HG02588 (cell line): ENCODE data around the gene FCGR3A.
"Not testable (repeated sequence)": the region's sequence is repeated elsewhere in the genome, so short reads cannot be mapped to it uniquely, and the experiment has no call there.

Experiments
- ATAC-seq: cut with Tn5 transposase; IDR thresholded peaks from one replicate; pipeline ENCODE4 v1.9.1; 2021; ENCODE audit warnings: mild to moderate bottlenecking, moderate library complexity; ENCODE audit not compliant: unreplicated experiment

The FCGR3A gene

GRCh38 chr1:161549652-161550051 lies at the start of gene FCGR3A:
Gene FCGR3A (minus strand): TSS chr1:161549818. CDS start chr1:161549736, 82 bp downstream.
- ATAC-seq, result no peak

- not testable (repeated sequence) for ATAC-seq
Measured at GRCh38 chr1:161597077-161597476, 47.5 kb upstream of the FCGR3A start.

GRCh38 chr1:161595583-161595982 lies 46.0 kb upstream of the FCGR3A start:
- ATAC-seq, result not testable (repeated sequence)

- not testable (repeated sequence) for ATAC-seq
Measured at GRCh38 chr1:161595173-161595572, 45.6 kb upstream of the FCGR3A start.

GRCh38 chr1:161594269-161594984 lies 44.8 kb upstream of the FCGR3A start:
- ATAC-seq, result not testable (repeated sequence)

- not testable (repeated sequence) for ATAC-seq
Measured at GRCh38 chr1:161593092-161593755, 43.6 kb upstream of the FCGR3A start.

GRCh38 chr1:161592586-161592985 lies 43.0 kb upstream of the FCGR3A start:
- not testable (repeated sequence) for ATAC-seq

GRCh38 chr1:161589920-161590319 lies 40.3 kb upstream of the FCGR3A start:
- ATAC-seq, result not testable (repeated sequence)

GRCh38 chr1:161589365-161589764 lies 39.7 kb upstream of the FCGR3A start:
- not testable (repeated sequence) for ATAC-seq

- not testable (repeated sequence) for ATAC-seq
Measured at GRCh38 chr1:161588596-161588995, 39.0 kb upstream of the FCGR3A start.

GRCh38 chr1:161582882-161583281 lies 33.3 kb upstream of the FCGR3A start:
- ATAC-seq, result not testable (repeated sequence)

- ATAC-seq, result peak; percentile 66
Measured at GRCh38 chr1:161580879-161581537, 31.4 kb upstream of the FCGR3A start.

GRCh38 chr1:161579856-161580507 lies 30.4 kb upstream of the FCGR3A start:
- ATAC-seq, result not testable (repeated sequence)

- ATAC-seq, result not testable (repeated sequence)
Measured at GRCh38 chr1:161576676-161577075, 27.1 kb upstream of the FCGR3A start.

- not testable (repeated sequence) for ATAC-seq
Measured at GRCh38 chr1:161571703-161572102, 22.1 kb upstream of the FCGR3A start.

GRCh38 chr1:161566602-161566960 lies 17.0 kb upstream of the FCGR3A start:
- ATAC-seq, result not testable (repeated sequence)

- not testable (repeated sequence) for ATAC-seq
Measured at GRCh38 chr1:161563522-161563921, 13.9 kb upstream of the FCGR3A start.

GRCh38 chr1:161562441-161562840 lies 12.8 kb upstream of the FCGR3A start:
- not testable (repeated sequence) for ATAC-seq

- not testable (repeated sequence) for ATAC-seq
Measured at GRCh38 chr1:161560960-161561715, 11.5 kb upstream of the FCGR3A start.
